Endodermal cell (in vitro differentiated cells): ENCODE measurements around the gene MED13L. TPM values are rescaled to one million over a fixed set of nuclear protein-coding genes. Genes with fewer than 3 reads are reported as not detected.

Experiments used
- DNase-seq: peaks from one replicate; pipeline ENCODE4 v3.0.0-alpha.2; 2017
- H3K27ac ChIP-seq: 2 replicates; pipeline ENCODE4 v1.5.1; 2013; ENCODE audit warnings: mild to moderate bottlenecking, low read depth, low read length, moderate library complexity
- H3K27me3 ChIP-seq: 2 replicates; pipeline ENCODE4 v1.6.1; 2013; ENCODE audit warnings: mild to moderate bottlenecking, low read length, moderate library complexity; ENCODE audit not compliant: insufficient read depth, control insufficient read depth, poor library complexity, severe bottlenecking
- H3K36me3 ChIP-seq: 2 replicates; pipeline ENCODE4 v1.7.0; 2013; ENCODE audit warnings: mild to moderate bottlenecking, low read length, moderate library complexity; ENCODE audit not compliant: control insufficient read depth, insufficient read depth
- H3K4me1 ChIP-seq: one replicate; pipeline ENCODE4 v1.7.0; 2013; ENCODE audit warnings: low read length; ENCODE audit not compliant: control insufficient read depth, insufficient read depth
- H3K4me3 ChIP-seq: 2 replicates; pipeline ENCODE4 v1.5.1; 2013; ENCODE audit warnings: mild to moderate bottlenecking, low read length, moderate library complexity
- H3K9ac ChIP-seq: 2 replicates; pipeline ENCODE4 v1.6.1; 2013; ENCODE audit warnings: mild to moderate bottlenecking, low read length, moderate library complexity; ENCODE audit not compliant: poor library complexity, severe bottlenecking; ENCODE audit errors: extremely low read depth
- H3K9me3 ChIP-seq: 2 replicates; pipeline ENCODE4 v1.6.1; 2013; ENCODE audit warnings: mild to moderate bottlenecking, low read length, moderate library complexity; ENCODE audit not compliant: control insufficient read depth
- H3K27ac Mint-ChIP-seq: 2 replicates; pipeline ENCODE4 v1.8.0; 2020; ENCODE audit warnings: mixed read lengths
- H3K27me3 Mint-ChIP-seq: 2 replicates; pipeline ENCODE4 v1.8.0; 2021; ENCODE audit warnings: mild to moderate bottlenecking, mixed read lengths; ENCODE audit not compliant: insufficient read depth
- H3K36me3 Mint-ChIP-seq: 2 replicates; pipeline ENCODE4 v1.8.0; 2020; ENCODE audit warnings: low read depth, mixed read lengths
- H3K4me1 Mint-ChIP-seq: 2 replicates; pipeline ENCODE4 v1.8.0; 2020; ENCODE audit warnings: mixed read lengths
- H3K4me3 Mint-ChIP-seq: 2 replicates; pipeline ENCODE4 v1.8.0; 2020; ENCODE audit warnings: mild to moderate bottlenecking, moderate library complexity, mixed read lengths
- H3K9me3 Mint-ChIP-seq: 2 replicates; pipeline ENCODE4 v1.8.0; 2020; ENCODE audit warnings: mild to moderate bottlenecking, mixed read lengths
- CTCF ChIP-seq: fragments of 200-600 bp; sonication (generic); conservative IDR thresholded peaks from 2 replicates; pipeline ENCODE4 v1.5.0; 2021; ENCODE audit warnings: antibody characterized with exemption, mild to moderate bottlenecking
- WGBS, 2 experiments: methylation state at CpG; one replicate each; pipeline versions ENCODE4 v1.1.5 to v1.1.7; 2013; ENCODE audit warnings: missing lambda C conversion rate in 2 of 2, mixed read lengths in 1 of 2; ENCODE audit not compliant: insufficient coverage in 1 of 2, insufficient read length in 1 of 2; 5-methylcytosine and 5-hydroxymethylcytosine counted together
- total RNA-seq, 2 donors: library from RNA; stranded (reverse); fragmentation: NEBNext Ultra II Directional in 1 of 2; extraction: Animal tissue kit (Norgen Biotek cat#: 25700) in 1 of 2; gene quantifications; 2 replicates in 1 of 2; 3 replicates in 1 of 2; pipeline ENCODE4 v1.2.1, GENCODE V29; 2021

The MED13L gene
- total RNA-seq, 2 donors from 2014 or later: 101 to 111 TPM

GRCh38 chr12:116009805-116010204 is 267.7 kb downstream of the MED13L start:
- Mint-ChIP-seq H3K9me3 (no peaks in the 10 kb centered on the region), H3K4me3 (no peak overlapping the region), H3K36me3 (peaks cover 51% of the 10 kb centered on the region), H3K27ac (no peak overlapping the region), H3K4me1 (no peaks in the 10 kb centered on the region), H3K27me3 (no peaks in the 10 kb centered on the region)
- no peaks in the 10 kb centered on the region for H3K4me1 ChIP-seq
- no peaks in the 10 kb centered on the region for H3K9me3 ChIP-seq
- no peak overlapping the region for H3K9ac ChIP-seq
- peak; percentile 72 for TF ChIP-seq CTCF
- 89 to 94% methylated on average over 2 to 4 of the region's 4 CpGs for WGBS, 2 experiments
- H3K27ac ChIP-seq: no peak overlapping the region
- H3K27me3 ChIP-seq: no peaks in the 10 kb centered on the region
- H3K36me3 ChIP-seq: peaks cover 97% of the 10 kb centered on the region
- no peak overlapping the region for H3K4me3 ChIP-seq
- DNase-seq: no peak

GRCh38 chr12:116006141-116006540 is 271.4 kb downstream of the MED13L start:
- H3K4me1 ChIP-seq: peaks cover 5% of the 10 kb centered on the region
- peaks cover 11% of the 10 kb centered on the region for H3K4me1 Mint-ChIP-seq
- H3K9me3 Mint-ChIP-seq: no peaks in the 10 kb centered on the region
- no peaks in the 10 kb centered on the region for H3K27me3 ChIP-seq
- H3K9ac ChIP-seq: no peak overlapping the region
- TF ChIP-seq CTCF: no peak
- H3K27me3 Mint-ChIP-seq: no peaks in the 10 kb centered on the region
- no peak overlapping the region for H3K27ac Mint-ChIP-seq
- no peak overlapping the region for H3K27ac ChIP-seq
- H3K9me3 ChIP-seq: no peaks in the 10 kb centered on the region
- no peak overlapping the region for H3K4me3 Mint-ChIP-seq
- H3K4me3 ChIP-seq: no peak overlapping the region
- 91% methylated on average over 2 of the region's 2 CpGs; no CpG with 5 or more reads in 1 of the 2 experiments for WGBS, 2 experiments
- no peak for DNase-seq
- peaks cover 92% of the 10 kb centered on the region for H3K36me3 ChIP-seq
- H3K36me3 Mint-ChIP-seq: peaks cover 39% of the 10 kb centered on the region

GRCh38 chr12:116002890-116003536 is 274.5 kb downstream of the MED13L start:
- H3K27me3 Mint-ChIP-seq: no peaks in the 10 kb centered on the region
- no peaks in the 10 kb centered on the region for H3K9me3 Mint-ChIP-seq
- peaks cover 29% of the 10 kb centered on the region for H3K36me3 Mint-ChIP-seq
- 93 to 96% methylated on average over 4 to 6 of the region's 6 CpGs for WGBS, 2 experiments
- DNase-seq: no peak
- no peak overlapping the region for H3K9ac ChIP-seq
- TF ChIP-seq CTCF: no peak
- H3K27ac ChIP-seq: no peak overlapping the region
- H3K27ac Mint-ChIP-seq: no peak overlapping the region
- H3K36me3 ChIP-seq: peaks cover 75% of the 10 kb centered on the region
- no peak overlapping the region for H3K4me3 ChIP-seq
- H3K4me3 Mint-ChIP-seq: no peak overlapping the region
- H3K4me1 Mint-ChIP-seq: peaks cover 19% of the 10 kb centered on the region
- H3K4me1 ChIP-seq: peaks cover 5% of the 10 kb centered on the region
- no peaks in the 10 kb centered on the region for H3K27me3 ChIP-seq
- no peaks in the 10 kb centered on the region for H3K9me3 ChIP-seq
